NT2/D1 (cell line): ENCODE measurements around the gene ALG1.

Experiments
- SUZ12 ChIP-seq: IDR thresholded peaks from 2 replicates; pipeline ENCODE4 v1.6.1; 2011; ENCODE audit not compliant: insufficient read length, insufficient read depth; ENCODE audit errors: extremely low read depth
- YY1 ChIP-seq: IDR thresholded peaks from 2 replicates; pipeline ENCODE4 v1.6.1; 2011; ENCODE audit not compliant: insufficient read length, insufficient read depth
- ZNF274 ChIP-seq: IDR thresholded peaks from 2 replicates; pipeline ENCODE4 v1.6.1; 2011; ENCODE audit warnings: mild to moderate bottlenecking, low read depth, low read length

DNA sequence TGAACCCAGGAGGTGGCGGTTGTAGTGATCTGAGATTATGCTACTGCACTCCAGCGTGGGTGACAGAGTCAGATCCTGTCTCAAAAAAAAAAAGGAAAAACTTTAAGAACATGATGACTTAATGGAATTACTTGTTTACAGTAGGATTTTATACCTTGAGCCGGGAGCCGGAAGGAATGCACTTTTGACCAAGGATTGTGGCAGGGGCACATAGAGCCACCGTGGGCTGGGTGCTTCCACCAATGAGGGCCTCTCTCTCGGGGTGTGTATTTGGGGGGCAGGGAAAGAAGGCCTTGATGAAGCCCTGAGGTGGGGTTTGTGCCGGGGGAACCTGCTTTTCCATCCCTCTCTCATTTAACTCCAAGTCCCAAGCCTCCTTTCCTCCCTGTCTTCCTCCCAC, 31.2 kb upstream of the ALG1 start:
- TF ChIP-seq ZNF274, result no peak
- TF ChIP-seq YY1, result no peak
- TF ChIP-seq SUZ12, result no peak
